Measurements from ENCODE around the gene PRRG4.
"Not testable (repeated sequence)": the region's sequence is repeated elsewhere in the genome, so short reads cannot be mapped to it uniquely, and the experiment has no call there.

PRRG4 gene

DNA sequence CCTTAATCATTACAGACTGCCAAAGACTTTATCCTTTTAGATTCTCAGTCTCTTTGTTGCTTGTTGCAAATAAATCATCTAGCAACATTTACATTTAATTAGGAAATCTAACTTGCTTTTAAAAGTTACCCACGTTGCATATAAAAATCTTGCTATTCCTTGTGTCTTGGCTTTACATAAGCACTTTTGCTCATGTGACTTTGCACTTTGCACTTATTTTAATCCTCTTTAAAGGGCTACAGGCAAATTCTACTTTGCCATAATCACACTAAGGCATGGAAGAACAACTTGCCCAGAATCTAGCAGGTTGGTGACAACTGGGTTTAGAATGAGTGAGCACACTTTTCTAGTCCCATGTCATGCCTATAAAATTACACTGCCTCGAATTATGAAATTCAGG is 25.9 kb downstream of the PRRG4 start:
- TF ChIP-seq, protein P1, sequence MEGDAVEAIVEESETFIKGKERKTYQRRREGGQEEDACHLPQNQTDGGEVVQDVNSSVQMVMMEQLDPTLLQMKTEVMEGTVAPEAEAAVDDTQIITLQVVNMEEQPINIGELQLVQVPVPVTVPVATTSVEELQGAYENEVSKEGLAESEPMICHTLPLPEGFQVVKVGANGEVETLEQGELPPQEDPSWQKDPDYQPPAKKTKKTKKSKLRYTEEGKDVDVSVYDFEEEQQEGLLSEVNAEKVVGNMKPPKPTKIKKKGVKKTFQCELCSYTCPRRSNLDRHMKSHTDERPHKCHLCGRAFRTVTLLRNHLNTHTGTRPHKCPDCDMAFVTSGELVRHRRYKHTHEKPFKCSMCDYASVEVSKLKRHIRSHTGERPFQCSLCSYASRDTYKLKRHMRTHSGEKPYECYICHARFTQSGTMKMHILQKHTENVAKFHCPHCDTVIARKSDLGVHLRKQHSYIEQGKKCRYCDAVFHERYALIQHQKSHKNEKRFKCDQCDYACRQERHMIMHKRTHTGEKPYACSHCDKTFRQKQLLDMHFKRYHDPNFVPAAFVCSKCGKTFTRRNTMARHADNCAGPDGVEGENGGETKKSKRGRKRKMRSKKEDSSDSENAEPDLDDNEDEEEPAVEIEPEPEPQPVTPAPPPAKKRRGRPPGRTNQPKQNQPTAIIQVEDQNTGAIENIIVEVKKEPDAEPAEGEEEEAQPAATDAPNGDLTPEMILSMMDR (IDR thresholded peaks at IDR 0.05; ENCODE audit: low read depth, low read length), result no peak

DNA sequence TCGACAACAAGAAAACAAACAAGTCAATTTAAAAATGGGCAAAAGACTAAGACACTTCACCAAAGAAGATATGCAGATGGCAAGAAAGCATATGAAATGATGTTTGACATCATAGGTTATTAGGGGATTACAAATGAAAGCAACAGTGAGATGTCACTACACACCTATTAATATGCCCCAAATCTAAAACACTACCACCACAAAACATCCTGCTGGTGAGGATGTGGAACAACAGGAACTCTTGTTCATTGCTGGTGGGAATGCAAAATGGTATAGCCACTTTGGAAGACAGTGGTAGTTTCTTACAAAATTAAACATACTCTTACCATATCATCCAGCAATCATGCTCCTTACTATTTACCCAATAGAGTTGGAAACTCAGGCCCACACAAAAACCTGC is 29.0 kb downstream of the PRRG4 start:
- Histone ChIP-seq H3K9me3 (ENCODE audit: severe bottlenecking) (no peaks in the 10 kb centered on the region), H3K36me3 (no peaks in the 10 kb centered on the region), H3K4me3 (ENCODE audit: low read depth, low read length) (no peak overlapping the region), H3K27me3 (ENCODE audit: insufficient read depth, low read depth, severe bottlenecking) (no peaks in the 10 kb centered on the region), H3K27ac (no peak overlapping the region)
- DNase-seq, result no peak
- TF ChIP-seq, protein P1 (IDR thresholded peaks at IDR 0.05; ENCODE audit: low read depth, low read length), result 0 out of 2 replicates have a peak, but pooled peaks have one; percentile 5

More for the DNA sequence above, 25.9 kb downstream of the PRRG4 start:
- no peaks in the 10 kb centered on the region for H3K36me3 ChIP-seq
- DNase-seq, result no peak
- H3K9me3 ChIP-seq (ENCODE audit: severe bottlenecking), result no peaks in the 10 kb centered on the region
- H3K27me3 ChIP-seq (ENCODE audit: insufficient read depth, low read depth, severe bottlenecking), result no peaks in the 10 kb centered on the region
- H3K4me3 ChIP-seq (ENCODE audit: low read depth, low read length), result no peak overlapping the region
- no peak overlapping the region for H3K27ac ChIP-seq

DNA sequence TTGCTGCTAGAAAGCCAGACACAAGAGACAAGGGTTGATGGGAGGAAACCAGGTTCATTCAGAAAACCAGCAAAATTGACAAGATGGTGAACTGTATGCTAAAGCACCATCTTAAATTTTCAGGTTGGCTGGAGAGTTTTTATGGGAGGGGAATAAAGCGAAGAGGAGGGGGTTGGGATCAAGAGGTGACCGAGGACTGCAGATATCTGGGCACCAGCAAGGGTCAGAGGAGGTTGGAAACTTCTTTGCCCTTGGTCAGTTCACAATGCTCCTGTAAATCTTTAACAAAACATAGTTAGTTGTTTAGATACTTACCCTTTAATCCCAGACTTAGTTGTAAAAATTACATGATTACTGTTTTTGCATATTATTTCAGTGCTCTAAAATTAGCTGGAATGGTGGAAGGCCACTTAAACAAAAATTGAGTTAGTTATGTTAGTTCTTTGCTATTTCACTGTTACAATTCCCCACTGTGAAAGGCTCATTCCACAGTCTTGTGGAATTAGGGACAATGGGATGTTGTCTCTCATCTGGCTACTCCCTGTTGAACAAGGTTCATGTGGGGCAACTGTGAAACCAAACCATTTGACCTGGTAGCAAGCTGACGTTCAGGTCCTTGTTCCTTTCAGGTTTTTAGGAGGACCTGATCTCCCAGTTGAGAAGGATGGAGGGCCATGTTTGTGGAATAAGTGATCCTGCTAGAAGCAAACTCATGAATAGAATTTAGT is 32.3 kb downstream of the PRRG4 start:
- Histone ChIP-seq H3K36me3 (no peaks in the 10 kb centered on the region), H3K9me3 (ENCODE audit: severe bottlenecking) (no peaks in the 10 kb centered on the region), H3K4me3 (ENCODE audit: low read depth, low read length) (no peak overlapping the region), H3K27me3 (ENCODE audit: insufficient read depth, low read depth, severe bottlenecking) (no peaks in the 10 kb centered on the region), H3K27ac (no peak overlapping the region)
- TF ChIP-seq, protein P1 (IDR thresholded peaks at IDR 0.05; ENCODE audit: low read depth, low read length), result no peak
- no peak for DNase-seq

DNA sequence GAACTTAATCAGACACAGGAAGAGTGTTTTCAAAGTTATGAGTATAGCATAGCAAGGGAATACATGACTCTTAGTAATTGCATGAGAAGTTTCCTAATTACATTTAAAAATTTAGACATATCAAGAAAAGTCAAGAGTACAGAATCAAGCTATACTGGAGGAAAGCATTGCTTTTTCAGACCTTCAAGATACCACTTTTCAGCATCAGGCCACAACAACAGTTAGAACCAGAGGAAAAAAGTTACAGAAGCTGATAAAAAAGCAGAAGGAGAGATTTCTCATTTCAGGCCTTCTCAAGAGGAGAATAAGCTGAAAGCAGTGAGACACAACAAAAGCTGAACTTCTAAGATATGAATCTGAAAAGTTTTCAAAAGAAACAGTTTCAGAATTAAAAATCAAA is 34.8 kb downstream of the PRRG4 start:
- Histone ChIP-seq H3K9me3 (ENCODE audit: severe bottlenecking) (no peaks in the 10 kb centered on the region), H3K4me3 (ENCODE audit: low read depth, low read length) (no peak overlapping the region), H3K36me3 (no peaks in the 10 kb centered on the region), H3K27me3 (ENCODE audit: insufficient read depth, low read depth, severe bottlenecking) (no peaks in the 10 kb centered on the region), H3K27ac (no peak overlapping the region)
- TF ChIP-seq, protein P1 (IDR thresholded peaks at IDR 0.05; ENCODE audit: low read depth, low read length), result no peak
- DNase-seq, result no peak

DNA sequence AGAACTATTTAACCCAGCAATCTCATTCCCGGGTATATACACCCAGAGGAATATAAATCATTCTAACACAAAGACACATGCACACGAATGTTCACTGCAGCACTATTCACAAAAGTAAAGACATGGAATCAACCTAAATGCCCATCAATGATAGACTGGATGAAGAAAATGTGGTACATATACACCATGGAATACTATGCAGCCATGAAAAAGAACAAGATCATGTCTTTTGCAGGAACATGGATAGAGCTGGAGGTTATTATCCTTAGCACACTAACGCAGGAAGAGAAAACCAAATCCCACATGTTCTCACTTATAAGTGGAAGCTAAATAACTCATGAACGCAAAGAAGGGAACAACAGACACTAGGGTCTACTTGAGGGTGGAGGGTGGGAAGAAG is 39.0 kb downstream of the PRRG4 start:
- H3K9me3 ChIP-seq (ENCODE audit: severe bottlenecking); DNase-seq; H3K4me3 ChIP-seq (ENCODE audit: low read depth, low read length); H3K36me3 ChIP-seq; H3K27ac ChIP-seq; H3K27me3 ChIP-seq (ENCODE audit: insufficient read depth, low read depth, severe bottlenecking): not testable (repeated sequence)

DNA sequence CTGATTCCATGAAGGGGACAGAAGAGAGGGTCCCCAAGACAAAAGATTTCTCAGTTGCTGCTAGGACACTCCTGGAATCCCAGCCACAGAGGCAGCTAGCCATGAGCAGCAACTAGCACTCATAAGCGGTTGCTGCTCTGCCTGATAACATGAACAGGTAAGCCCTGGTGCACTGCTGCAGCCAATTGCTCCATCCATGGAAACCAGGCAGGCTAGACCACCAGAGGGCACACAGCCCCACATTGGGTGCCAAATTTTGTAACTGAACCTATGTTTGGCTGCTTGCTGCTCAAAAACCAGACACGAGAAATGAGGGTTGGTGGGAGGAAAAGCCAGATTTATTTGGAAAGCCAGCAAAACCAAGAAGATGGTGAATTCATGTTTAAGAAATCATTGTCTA is 40.9 kb downstream of the PRRG4 start:
- no peaks in the 10 kb centered on the region for H3K27me3 ChIP-seq (ENCODE audit: insufficient read depth, low read depth, severe bottlenecking)
- no peak overlapping the region for H3K4me3 ChIP-seq (ENCODE audit: low read depth, low read length)
- H3K36me3 ChIP-seq, result no peaks in the 10 kb centered on the region
- no peak overlapping the region for H3K27ac ChIP-seq
- H3K9me3 ChIP-seq (ENCODE audit: severe bottlenecking), result no peaks in the 10 kb centered on the region
- peak; percentile 34 for DNase-seq
- TF ChIP-seq, protein P1 (IDR thresholded peaks at IDR 0.05; ENCODE audit: low read depth, low read length), result peak; percentile 61

All from WERI-Rb-1 (cell line).